Upper lobe of right lung (tissue), 1 donor: ENCODE data around the gene KIF14. TPM values are rescaled to one million over a fixed set of nuclear protein-coding genes. Genes with fewer than 3 reads are reported as not detected.

Experiments
- ATAC-seq: fragments of 200-7000 bp; cut with Tn5 transposase; one replicate; pipeline ENCODE4 v1.9.1; 2020; ENCODE audit warnings: mild to moderate bottlenecking, moderate library complexity
- DNase-seq: peaks from one replicate; pipeline ENCODE4 v3.0.0-alpha.2; 2020
- H3K27ac ChIP-seq: fragments of 200-600 bp; one replicate; pipeline ENCODE4 v1.8.0; 2022
- H3K27me3 ChIP-seq: fragments of 200-600 bp; one replicate; pipeline ENCODE4 v1.8.0; 2022; ENCODE audit warnings: mild to moderate bottlenecking
- H3K36me3 ChIP-seq: fragments of 200-600 bp; one replicate; pipeline ENCODE4 v1.8.0; 2022
- H3K4me1 ChIP-seq: fragments of 200-600 bp; one replicate; pipeline ENCODE4 v1.8.0; 2022
- H3K4me3 ChIP-seq: fragments of 200-600 bp; one replicate; pipeline ENCODE4 v1.8.0; 2022; ENCODE audit warnings: mild to moderate bottlenecking
- H3K9me3 ChIP-seq: fragments of 200-600 bp; one replicate; pipeline ENCODE4 v1.8.0; 2022
- CTCF ChIP-seq: fragments of 200-600 bp; IDR thresholded peaks from one replicate; pipeline ENCODE4 v1.8.0; 2022; ENCODE audit warnings: antibody characterized with exemption
- intact Hi-C: fragments of 100-400 bp; cut with DNase I; formaldehyde crosslinking; loops from one replicate; pipeline ENCODE4 v1.11.0; 2022
- long read RNA-seq: library from polyadenylated mRNA; unstranded; transcript quantifications from one replicate; pipeline ENCODE4 v2.0.0, GENCODE V29; 2021
- total RNA-seq: library from RNA; stranded (reverse); fragmentation: NEBNext Ultra II Directional; extraction: Animal tissue kit (Norgen Biotek cat#: 25700); gene quantifications from one replicate; pipeline ENCODE4 v1.2.1, GENCODE V29; 2021
- donor health status: DM: no; HTN: yes; CAD: no; lungs with severe emphysema.

Gene KIF14
- total RNA-seq: 0.23 TPM
- long read RNA-seq: 0 reads

DNA sequence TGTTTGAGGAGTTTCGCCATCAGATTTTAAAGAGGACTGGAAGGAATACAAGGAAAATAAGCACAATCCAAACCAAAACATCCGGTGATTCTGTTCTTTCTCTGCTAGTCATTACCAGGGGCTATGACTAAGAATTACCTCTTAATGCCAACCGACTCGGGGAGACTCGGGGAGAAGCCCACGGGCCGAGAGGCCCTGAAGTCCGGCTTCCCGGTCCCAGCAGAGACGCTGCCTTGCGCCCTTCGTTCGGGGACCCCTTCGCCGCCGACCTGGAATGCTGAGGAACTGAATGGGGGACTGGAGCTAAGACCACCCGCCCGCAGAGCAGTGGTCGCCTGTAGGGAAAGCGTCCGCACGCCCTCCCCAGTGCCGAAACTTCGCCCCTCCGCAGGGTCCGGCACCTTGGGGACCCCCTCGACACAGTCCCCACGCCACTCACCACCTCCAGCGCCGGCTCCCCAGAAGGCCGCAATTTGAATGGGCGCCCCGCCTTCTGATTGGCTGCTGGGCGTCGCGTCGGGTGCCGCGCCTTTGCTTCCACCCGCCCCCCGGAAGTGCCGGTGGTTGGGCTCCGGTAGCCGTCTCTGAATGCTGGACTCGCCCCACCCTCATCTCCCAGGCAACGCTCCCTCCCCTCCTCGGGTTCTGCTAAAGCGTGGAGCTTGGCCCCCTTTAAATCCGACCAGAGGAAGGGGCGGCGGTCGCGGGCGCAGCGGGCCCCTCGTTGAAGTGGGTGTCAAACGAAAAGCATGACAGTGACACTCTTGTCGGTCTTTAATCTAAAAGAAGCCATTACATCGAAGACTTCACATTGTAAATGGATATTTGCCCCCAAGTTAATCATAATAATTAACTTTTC is at the start of gene KIF14:
Gene KIF14 (minus strand): TSS at position 479 of the 859 bp plus-strand sequence. CDS start 2,028 bp downstream, outside the sequence.
- DNase-seq: peak; percentile 97
- intact Hi-C loops: loop anchor here (10.0 kb wide), 1 partner anchor 184 kb away; no protein-coding TSS in a partner anchor
- peak; percentile 100 for ATAC-seq

GRCh38 chr1:200669314-200670241 is 49.0 kb upstream of the KIF14 start, which contains the start of gene DDX59:
Gene DDX59, minus strand, starts transcription at chr1:200669907. Its CDS starts 3,167 bp downstream, at chr1:200666740.
- Histone ChIP-seq H3K27me3 (no peaks in the 10 kb centered on the region), H3K36me3 (peaks cover 5% of the 10 kb centered on the region), H3K4me1 (peaks cover 24% of the 10 kb centered on the region), H3K27ac (peak within 1 kb of the TSS; percentile 100), H3K4me3 (peak within 1 kb of the TSS; percentile 76), H3K9me3 (no peaks in the 10 kb centered on the region)
- DNase-seq: peak; percentile 99
- peak; percentile 97 for ATAC-seq
- TF ChIP-seq CTCF: no peak
- intact Hi-C loops: no loop called here

More for the DNA sequence above, at the start of gene KIF14:
- Histone ChIP-seq H3K27me3 (no peaks in the 10 kb centered on the region), H3K4me1 (peaks cover 4% of the 10 kb centered on the region), H3K27ac (peak within 1 kb of the TSS; percentile 73), H3K36me3 (no peaks in the 10 kb centered on the region), H3K4me3 (peak within 1 kb of the TSS; percentile 77), H3K9me3 (no peaks in the 10 kb centered on the region)
- no peak for TF ChIP-seq CTCF

DNA sequence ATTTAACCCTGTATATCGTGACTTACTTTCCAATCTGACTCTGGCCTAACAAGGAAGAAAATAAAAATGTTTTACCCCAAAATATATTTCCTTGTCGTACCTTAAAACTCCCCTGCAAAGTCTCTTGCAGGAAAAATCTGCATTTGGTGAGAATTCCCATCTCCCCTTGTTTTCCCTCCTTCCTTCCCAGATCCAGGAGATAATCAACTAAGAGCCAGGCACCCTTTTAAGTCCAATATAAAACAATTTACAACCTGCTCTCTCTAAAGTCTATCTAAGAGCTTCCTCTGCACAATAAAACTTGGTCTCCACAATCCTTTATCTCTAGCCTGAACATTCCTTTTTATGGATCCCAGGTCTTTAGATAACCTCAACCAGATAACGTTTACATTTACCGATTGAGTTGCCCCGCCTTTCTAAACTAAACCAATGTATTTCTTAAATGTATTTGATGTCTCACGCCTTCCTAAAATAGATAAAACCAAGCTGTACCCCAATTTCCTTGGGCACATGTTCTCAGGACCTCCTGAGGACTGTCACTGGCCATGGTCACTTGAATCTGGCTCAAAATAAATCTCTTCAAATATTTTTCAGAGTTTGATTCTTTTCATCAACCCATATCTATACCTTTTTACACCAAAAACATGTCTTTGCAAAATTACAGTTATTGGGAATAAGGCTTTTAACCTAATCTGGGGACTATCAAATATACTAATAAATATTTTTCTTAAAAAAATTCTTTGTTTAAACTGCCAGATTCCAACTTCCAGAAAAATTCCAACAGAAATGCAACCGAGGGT is 48.2 kb upstream of the KIF14 start:
- intact Hi-C loops: no loop called here
- DNase-seq (no peak), ATAC-seq (no peak)
- H3K9me3 ChIP-seq: no peaks in the 10 kb centered on the region
- H3K4me1 ChIP-seq: peaks cover 24% of the 10 kb centered on the region
- no peak for TF ChIP-seq CTCF
- peak overlapping the region; percentile 100 for H3K27ac ChIP-seq
- H3K36me3 ChIP-seq: peaks cover 5% of the 10 kb centered on the region
- H3K27me3 ChIP-seq: no peaks in the 10 kb centered on the region
- H3K4me3 ChIP-seq: peak overlapping the region; percentile 76

DNA sequence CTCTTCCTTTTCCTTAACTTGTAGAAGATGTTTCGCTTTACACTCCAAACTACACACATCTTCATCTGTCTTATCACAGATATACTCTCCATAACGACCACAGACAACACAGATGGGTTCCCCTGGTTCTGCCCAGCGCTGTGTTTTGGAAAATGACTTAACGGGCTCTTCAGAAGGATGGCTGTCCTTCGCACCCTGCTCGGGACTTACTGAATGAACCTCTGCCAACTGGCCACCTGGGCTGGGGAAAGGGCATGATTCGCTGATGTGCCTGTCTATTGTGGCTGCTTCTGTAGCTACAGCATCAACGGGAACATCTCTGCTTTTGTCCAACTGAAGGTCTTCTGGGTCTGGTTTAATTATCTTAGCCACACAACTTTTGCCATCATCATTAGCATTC is 45.8 kb upstream of the KIF14 start:
- H3K4me3 ChIP-seq: no peak overlapping the region
- intact Hi-C loops: no loop called here
- no peak overlapping the region for H3K27ac ChIP-seq
- TF ChIP-seq CTCF: no peak
- no peaks in the 10 kb centered on the region for H3K9me3 ChIP-seq
- ATAC-seq (no peak), DNase-seq (no peak)
- no peaks in the 10 kb centered on the region for H3K27me3 ChIP-seq
- H3K36me3 ChIP-seq: peaks cover 21% of the 10 kb centered on the region
- peaks cover 23% of the 10 kb centered on the region for H3K4me1 ChIP-seq

DNA sequence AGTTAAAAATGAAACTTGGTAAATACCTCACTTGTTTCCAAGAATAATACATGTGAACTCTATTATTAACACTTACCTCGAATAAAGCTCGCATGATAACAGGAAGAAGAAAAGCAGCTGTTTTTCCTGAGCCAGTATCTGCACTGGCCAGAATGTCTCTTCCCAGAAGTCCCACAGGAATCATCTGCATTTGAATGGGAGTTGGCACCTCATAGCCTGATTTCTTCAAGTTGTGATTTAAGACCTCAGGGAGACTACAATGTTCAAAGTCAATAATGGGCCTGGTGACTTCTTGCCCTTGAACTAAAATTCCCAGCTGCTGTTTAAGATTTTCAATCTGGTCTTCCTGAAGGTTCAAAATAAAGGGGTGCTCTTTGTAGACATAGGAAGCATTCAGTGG is 45.3 kb upstream of the KIF14 start:
- no peaks in the 10 kb centered on the region for H3K9me3 ChIP-seq
- intact Hi-C loops: no loop called here
- H3K27ac ChIP-seq: no peak overlapping the region
- DNase-seq (no peak), ATAC-seq (no peak)
- TF ChIP-seq CTCF: no peak
- H3K27me3 ChIP-seq: no peaks in the 10 kb centered on the region
- H3K4me1 ChIP-seq: peaks cover 19% of the 10 kb centered on the region
- H3K36me3 ChIP-seq: peaks cover 21% of the 10 kb centered on the region
- no peak overlapping the region for H3K4me3 ChIP-seq
